Fibroblast of skin of abdomen (primary cell): ENCODE results near the gene PAMR1.

ENCODE experiments used
- DNase-seq: peaks from one replicate; pipeline ENCODE4 v3.0.0-alpha.2; 2013

Gene PAMR1

DNA sequence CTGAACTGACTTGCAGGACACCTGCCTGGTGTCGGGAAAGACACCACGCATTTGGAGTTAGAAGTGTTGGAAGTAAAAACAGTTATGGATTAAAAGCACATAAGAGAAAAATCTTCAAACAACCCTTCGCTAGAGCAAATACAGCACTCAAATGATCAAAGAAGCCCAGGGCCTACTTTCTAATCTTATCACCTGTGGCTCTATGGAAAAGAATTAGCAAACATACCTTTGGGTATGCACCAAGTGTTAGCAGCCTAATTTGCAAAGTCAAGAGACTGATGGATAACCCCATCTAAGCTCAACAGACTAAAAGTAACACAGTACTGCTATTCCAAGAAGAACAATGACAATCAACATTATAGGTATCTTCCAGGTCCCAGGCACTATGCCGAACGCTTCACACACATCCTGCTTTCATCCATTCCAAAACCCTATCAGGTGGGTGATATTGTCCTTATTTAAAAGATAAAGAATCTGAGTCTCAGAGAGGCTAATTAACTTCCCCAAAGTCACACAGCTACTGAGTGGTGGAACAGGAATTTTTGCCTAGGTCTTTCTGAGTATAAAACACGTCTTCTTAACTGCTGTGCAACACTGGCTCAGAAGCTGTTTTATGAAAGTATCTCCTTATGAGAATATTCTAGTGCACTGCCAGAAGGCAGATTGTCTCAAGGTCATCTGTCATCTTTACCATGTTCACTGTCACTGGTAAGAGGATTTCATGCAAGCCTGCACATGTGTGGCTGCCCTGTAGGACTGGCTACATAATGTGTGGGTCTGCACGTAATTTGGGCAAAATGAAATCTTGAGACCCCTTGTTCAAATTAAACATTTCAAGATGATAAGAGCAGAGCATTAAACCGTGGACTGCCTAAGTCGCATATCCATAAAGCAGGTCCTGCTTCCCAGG lies 122.4 kb downstream of the PAMR1 start:
- no peak for DNase-seq

DNA sequence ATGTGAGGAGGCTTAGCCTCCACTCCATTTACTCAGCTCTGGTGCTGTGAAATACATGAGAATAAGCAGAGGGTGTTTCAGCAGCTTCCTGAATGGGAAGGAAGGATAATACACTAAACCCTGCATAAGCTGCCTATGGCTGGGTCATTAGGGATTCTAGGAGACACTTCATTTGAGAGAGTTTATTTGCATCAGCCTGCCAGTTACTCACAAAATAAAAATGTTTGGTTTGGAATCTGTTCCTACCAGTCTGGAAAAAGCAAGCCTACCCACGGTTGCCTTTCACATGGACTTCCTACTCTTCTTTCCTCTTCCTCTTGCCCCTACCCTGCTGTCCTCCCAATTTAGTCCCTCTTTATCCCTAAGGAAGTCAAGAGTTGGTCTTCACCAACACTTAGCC lies 126.5 kb downstream of the PAMR1 start:
- peak; percentile 33 for DNase-seq

DNA sequence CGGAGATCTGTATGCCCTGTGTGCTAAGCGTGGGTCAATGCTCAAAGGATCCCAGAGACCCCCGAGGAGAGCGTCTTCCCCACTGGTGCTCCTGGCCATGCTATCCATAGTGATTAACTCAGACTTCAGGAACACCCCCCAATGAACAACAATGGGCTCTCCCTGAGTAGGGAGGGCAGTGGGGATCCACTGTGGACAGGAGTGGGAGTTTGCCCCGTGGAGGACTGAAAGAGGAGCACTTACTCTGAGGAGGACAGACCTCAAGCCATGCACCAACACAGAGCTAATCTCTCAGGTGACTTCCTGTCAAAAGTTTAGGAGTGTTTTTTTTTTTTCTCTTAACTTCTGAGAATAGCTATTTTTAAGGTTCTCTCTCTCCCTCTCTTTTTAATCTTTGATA lies 130.5 kb downstream of the PAMR1 start:
- DNase-seq = no peak

DNA sequence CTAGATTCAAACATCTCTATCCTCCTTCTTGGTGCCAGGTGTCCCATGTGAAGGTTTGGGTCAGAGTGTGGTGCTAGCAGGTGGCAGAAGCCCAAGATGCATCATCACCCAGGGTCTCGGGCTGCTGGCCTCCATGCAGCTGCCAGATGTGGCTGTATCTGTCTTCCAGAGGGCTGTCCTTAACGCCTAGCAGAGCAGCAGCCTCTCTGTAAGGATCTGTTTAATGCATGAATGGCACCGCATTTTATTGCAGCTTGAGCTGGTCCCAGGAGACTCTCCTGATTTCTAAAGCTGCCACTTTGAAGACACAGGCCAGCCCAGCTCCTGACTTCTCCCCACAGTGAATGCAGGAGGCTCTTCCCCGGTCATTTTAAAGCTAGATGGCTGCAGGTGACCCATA lies 132.3 kb downstream of the PAMR1 start:
- peak; percentile 25 for DNase-seq

DNA sequence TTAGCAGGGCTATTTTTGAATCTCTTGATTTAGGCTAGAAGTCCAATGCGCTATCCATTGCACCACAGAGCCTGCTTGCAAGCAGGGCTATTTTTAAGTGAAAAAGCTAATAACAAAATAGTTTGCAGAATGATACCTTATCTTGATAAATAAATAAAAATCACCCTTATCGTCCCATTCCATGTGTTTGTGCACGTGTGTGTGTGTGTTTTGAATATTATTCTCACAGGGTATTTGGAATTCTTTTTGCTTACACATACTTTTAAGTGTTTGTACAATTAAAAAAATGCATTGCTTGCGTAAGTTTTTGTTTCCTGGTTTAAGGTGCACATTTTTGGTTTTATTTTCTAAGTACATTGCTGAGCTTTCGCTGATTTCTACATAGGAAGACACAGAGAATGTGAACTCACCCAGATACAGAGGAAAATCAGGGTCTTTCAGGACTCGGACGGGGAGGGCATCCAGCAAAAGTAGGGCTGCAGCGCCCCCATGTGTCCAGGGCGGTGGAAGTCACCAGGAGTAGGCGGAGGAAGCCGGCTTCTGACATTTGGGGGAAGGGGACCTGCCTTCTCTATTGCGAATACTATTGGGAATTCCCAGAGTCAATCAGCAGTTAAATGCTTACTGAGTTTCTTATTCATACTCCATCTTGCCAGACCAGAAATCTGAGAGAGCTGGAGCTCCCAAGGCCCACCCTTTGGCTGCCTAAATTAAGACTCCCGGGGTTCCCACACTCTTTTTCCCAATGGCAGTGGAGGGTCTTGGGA lies 133.3 kb downstream of the PAMR1 start:
- peak; percentile 80 for DNase-seq

DNA sequence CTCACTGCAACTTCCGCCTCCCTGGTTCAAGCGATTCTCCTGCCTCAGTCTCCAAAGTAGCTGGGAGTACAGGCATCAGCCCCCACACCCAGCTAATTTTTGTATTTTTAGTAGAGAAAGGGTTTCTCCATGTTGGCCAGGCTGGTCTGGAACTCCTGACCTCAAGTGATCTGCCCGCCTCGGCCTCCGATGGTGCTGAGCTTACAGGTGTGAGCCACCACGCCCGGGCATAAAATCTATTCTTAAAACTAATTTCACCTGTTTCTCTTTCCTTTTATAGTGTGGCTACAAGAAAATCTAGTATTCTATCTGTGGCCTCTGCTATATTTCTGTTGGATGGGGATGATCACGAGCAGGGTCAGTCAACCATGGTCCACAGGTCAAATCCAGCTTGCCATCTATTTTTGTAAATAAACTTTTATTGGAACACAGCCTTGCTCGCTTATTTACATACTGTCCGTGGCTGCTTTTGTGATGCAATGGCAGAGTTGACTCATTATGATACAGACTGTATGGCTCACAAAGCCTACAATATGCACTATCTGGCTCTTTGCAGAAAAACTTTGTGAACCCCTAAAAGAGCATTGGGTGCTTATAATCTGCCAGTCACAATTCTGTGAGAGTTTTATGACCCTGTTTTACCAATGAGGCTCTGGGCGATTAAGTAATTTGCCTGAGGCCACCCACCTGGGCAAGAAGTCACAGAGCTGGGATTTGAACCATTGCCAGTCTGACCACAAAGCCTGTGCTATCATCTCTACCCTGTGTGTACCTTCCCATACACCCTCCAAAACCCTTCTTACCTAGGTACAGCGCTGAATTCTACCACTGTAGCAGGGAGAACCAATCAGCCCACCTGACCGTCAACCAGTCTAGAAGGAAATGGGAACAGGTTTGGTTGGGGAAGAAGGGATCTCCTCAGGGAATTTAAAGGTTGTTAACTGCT lies 134.4 kb downstream of the PAMR1 start:
- DNase-seq = peak; percentile 65

GRCh38 chr11:35389897-35390465 lies 135.4 kb downstream of the PAMR1 start:
- no peak for DNase-seq

- DNase-seq = no peak
Measured at GRCh38 chr11:35389112-35389511, 136.3 kb downstream of the PAMR1 start.

DNA sequence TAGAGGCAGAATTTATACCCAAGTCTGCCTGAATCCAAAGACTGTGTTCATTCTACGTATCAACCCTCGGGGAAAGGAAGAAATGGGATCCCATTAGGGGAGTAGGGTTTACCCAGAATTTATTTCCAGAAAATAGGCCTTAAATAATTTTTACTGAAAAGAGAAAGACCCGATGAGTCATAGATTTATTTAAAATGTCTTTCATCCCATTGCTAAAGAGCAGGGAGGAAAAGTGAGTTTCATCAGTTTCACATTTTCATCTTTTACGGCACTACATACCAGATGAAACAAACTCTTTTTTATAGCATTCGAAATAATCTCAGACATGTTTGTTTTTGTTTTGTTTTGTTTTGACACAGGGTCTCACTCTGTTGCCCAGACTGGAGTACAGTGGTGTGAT lies 137.4 kb downstream of the PAMR1 start:
- DNase-seq = no peak

DNA sequence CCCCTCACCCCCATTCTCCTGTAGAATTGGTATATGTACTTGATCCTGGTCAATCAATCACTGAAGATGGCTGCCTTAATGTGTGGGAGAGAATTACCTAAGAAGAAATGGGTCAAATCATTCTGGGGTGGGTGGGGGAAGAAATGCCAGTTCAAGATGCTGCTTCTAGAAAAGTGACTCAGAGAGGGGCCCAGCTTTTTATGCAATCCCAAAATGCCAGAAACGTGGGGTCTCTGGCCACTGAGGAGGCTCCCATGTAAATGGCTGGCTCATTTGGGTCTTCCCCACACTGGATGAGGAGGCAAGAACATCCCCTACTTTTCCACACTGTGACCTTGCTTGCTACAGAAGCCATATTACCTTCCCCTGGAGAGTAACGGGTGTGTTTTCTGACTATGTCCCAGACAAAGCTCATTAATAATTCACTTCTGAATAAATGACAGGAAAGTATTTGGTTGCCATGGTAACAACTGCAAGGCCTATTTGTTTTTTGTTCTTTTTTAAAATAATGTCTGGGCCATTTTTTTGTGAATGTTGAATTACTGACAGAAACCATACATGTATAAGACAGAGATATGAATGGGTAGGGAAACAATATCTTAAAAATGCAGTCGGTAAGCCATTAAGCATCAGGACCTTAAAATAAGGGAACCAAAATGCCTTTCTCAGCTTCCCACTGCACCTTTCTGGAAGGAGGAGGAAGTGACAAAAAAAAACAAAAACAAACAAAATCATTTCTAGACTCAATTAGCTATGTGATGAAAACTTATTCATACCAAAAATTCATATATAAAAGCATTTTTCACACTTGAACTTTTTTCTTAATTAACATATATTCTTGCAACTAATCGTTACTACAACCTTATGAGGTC lies 138.1 kb downstream of the PAMR1 start:
- no peak for DNase-seq

DNA sequence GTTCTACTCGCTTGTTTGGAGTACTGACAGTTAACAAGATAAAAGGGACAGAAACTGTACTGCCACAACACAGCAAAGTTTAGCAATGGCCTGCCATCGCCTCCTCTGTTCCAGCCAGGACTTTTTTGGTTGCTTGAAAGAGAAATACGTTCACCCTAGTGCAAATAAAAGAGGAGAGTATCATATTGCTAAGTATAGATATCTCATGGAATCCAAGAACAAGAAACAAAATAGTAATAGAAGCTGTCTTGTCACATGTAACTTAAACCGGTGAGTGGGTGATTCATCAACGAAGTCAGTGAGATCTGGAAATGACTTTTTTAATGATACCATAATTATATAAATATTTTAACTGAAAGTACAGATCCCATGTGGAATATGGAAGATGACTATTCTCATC lies 141.5 kb downstream of the PAMR1 start:
- no peak for DNase-seq
